NCI-H146 treated with DMSO at 0.1 percent for 48 hours (cell line): ENCODE data around the gene DTX1.

ENCODE experiments used
- DNase-seq: peaks from one replicate; lab custom pipeline; 2025; ENCODE audit not compliant: unreplicated experiment; lab: John Stamatoyannopoulos, UW

Gene DTX1

DNA sequence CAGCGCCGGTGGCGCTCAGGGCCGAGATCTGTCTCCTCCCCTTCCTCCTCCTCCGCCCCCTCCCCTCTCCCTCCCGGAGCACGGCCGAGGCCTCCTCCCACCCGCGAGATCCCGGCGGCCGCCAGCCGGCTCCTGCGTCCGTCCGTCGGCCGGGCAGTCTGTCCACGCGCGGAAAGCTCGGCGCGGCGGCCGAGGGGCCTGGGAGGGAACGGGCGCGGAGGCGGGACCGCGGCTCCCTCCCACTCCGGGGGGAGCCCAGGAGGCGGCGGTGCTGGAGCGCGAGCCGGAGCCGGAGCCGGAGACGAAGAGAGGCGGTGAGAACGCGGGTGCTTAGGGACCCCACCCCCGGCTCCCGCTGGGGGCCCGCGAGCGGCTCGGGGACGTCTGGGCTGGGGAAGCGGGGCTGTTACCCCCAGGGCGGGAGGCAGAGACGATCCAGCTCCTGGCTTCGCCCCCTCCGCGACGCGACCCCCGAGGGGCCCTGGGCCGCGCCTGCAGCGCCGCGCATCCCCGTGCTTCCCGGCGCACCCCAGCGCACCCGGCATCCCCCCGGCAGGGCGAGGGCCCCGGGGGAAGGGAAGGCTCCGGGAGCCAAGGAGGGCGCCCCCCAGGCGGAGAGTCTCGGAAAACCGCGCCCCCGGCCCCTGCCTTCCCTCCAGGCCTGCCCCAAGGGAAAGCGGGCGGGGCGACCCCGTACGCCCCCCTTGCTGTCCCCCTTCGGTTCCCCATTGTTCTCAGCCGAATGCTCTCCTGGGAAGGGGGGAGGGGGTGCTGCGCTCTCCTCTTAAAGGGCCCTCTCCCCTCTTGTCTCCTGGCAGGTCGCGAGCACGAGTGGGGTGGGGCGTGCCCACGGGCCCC lies at the start of gene DTX1:
DTX1 (plus strand) TSS at position 100 of the 858 bp plus-strand sequence. CDS start 1,463 bp downstream, outside the sequence.
- DNase-seq: no peak

DNA sequence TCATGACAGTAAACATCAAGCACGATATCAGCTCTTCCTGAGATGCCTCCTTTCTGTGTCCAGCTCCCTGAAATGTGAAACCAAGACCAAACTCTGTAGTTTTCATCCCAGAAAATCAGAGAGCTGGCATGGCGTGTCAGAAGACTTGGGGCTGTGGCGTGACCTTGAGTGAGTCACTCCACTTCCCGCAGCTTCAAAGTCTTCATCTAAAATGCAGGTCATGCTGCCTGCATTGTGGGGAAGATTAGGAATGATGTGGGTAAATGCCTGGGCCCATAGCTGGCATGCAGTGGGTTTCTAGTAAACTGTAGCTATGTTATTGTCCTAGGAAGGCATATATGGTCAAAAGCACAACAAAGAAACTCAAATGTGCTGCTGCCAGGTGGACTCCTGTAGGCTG lies 49.4 kb upstream of the DTX1 start:
- no peak for DNase-seq

DNA sequence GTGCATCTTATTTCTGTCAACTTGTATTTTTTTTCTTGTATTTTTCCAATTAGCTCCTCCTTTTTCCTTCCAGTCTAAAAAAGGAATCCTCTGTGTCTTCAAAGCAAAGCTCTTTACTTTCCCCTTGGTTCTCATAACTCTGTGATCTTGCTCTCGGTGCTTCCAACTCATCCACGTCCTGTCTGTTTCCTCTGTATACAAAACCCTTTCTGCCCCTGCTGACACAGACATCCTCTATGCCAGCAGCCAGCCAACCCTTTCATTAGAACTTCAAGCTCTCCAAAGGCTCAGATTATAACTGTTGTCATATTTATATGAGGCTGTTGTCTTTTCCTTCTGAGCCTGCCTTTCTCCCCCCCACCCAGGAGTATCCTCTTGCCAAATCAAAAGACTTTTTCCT lies 45.8 kb upstream of the DTX1 start:
- DNase-seq: no peak

DNA sequence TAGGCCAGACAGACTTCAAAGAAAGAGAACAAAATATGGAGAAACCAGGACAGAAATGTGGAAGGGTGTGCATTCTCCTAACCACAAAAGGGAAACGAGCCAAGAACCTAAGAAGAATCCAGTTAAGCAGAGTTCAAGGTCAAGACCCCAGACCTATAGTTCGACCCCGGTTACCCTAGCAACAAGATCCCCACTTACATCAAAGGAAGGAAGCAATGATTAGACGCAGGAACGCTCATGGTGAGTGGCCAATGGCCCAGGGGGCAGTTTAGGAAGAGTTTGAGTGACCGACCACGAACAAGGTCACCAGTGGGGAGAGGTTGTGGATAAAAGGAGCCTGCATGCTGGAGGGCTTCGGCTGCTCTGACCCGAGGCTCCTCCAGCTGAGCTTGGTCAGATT lies 42.0 kb upstream of the DTX1 start:
- no peak for DNase-seq

DNA sequence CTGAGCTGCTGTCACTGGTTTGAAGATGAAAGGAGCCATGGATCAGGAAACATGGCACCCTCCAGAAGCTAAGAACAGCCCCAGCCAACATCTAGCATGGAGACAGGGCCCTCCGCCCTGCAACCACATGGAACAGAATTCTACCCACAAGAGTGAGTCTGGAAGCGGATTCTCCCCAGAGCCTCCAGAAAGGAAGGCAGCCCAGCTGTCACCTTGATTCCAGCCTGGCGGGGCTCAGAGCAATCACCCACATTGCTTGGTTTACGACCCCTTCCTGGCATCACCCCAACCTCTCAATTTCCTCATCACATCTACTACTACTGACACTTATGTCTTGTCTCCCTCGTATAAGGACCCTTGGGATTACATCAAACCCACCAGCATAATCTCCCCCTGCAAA lies 39.7 kb upstream of the DTX1 start:
- DNase-seq: no peak

DNA sequence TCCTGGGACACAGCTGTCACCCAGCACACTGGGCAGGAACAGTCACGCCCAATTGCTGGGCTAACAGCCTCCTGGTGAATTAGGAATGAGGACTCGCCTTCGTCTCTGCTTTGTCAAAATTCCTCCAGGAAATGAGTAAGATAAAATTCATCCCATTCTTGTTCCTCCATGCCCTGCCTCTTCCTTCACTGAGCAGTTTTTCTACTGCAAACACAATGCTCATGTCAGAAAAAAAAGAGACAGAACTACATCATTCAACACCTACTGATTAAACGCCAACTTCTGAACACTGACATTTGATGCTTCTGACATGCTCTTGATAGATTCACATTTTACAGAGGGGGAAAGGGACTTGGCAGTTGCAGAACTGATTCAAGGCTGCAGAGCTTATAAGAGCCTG lies 37.5 kb upstream of the DTX1 start:
- no peak for DNase-seq

DNA sequence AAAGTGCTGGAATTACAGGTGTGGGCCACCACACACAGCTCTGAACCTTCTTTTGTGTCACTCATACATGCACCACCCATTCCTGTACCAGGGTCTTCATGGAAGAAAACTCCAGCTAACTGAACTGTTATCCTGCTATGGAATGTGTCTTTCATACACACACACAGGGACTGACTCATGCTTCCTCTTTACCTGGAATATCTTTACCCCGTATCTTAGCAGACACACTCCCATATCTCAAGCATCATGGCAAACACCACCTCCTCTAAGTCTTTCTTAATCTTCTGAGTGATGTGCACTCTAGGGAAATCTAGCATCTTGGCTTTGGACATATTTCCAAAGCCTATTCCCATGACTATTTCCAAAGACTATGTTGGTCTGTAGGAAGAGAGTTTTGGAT lies 35.0 kb upstream of the DTX1 start:
- DNase-seq: no peak

DNA sequence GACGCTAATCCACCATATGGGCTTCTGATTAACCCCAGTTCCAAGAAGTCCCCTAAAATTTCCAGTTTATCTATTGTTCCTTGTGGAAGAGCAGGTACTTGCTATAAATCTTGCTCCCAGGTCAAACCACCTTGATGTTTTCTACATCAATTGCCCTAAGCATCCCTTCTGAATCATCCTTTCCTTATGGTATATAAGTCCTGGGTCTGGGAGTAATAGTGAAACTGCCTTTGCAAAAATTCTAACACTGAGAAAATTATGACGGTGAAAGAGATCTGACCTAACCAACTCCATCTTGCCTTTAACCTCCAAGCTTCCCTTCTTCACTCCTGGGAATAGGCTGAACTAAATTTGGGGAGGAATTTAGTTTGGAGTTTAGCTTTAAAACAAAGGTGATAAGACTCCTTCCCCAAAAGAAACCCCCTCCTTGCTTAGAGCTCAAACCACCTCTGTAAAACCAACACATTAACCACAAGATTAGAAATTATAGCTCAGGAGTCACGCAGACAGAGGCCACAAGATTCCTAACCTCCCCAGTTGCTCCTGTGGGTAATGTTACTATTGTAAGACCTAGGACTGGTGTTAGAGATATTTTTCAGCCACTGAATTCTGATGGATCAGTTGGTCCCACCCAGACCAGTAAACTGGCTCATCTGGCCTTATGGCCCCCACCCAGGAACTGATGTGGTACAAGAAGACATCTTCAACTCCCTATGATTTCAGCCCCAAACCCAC lies 33.8 kb upstream of the DTX1 start:
- DNase-seq: no peak

DNA sequence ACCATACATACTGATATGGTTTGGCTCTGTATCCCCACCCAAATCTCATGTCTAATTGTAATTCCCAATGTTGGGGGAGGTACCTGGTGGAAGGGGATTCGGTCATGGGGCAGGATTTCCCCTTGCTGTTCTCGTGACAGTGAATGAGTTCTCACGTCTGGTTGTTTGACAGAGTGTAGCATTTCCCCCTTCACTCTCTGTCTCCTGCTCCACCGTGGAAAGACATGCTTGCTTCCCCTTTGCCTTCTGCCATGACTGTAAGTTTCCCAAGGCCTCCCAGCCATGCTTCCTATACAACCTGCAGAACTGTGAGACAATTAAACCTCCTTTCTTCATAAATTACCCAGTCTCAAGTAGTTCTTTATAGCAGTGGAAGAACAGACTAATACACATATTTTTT lies 28.8 kb upstream of the DTX1 start:
- DNase-seq: no peak

DNA sequence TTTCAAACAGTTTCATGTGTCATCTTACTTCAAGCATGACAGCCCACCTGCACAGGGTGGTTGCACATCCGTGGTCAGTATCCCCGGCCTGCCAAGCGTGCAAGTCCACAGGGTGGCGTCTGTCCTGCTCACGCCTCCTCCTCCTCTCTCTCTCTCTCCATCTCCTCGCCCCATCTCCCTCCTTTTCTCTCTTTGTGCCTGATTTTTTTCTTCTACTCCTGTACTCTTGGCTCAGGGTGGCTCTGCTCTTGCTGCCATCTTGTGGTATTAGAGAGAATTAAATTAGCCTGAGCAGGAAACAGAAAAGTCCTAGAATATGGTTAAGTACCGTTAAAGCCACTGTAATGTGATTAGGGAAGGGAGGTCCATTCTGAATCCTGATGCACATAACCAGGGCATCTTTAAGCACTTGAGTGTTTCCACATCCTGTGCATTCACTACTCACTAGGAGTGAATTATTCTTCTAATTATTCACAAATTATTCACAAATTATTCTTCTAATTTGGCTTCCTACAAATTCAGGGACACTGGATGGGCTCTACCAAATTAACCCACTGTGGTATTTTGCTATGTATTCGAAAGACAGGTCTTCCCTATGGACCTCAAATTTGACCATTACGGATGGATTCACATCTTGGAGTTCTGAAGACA lies 25.5 kb upstream of the DTX1 start:
- peak; percentile 85 for DNase-seq

DNA sequence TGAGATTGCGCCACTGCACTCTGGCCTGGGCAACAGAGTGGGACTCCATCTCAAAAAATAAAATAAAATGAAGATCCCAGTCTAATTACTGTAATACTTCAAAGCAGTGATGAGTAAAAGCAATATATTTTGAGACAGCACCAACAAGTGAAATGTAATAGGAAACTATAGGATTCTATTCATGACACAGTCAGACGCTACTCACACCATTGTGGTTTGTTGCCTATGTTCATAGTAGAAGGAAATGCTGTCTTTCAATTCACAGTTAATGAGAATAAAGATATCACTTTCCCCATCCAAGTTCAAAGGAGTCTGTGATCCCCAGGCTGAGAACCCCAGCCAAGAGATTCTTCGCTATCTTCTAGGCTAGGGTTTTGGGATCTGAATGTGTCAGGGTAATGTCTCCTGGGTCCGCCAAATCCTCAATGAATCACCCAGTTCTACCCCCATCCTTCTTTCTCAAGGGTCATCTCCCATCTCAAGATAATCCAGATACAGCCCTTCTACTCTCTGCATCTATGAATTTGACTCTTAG lies 16.6 kb upstream of the DTX1 start:
- no peak for DNase-seq

DNA sequence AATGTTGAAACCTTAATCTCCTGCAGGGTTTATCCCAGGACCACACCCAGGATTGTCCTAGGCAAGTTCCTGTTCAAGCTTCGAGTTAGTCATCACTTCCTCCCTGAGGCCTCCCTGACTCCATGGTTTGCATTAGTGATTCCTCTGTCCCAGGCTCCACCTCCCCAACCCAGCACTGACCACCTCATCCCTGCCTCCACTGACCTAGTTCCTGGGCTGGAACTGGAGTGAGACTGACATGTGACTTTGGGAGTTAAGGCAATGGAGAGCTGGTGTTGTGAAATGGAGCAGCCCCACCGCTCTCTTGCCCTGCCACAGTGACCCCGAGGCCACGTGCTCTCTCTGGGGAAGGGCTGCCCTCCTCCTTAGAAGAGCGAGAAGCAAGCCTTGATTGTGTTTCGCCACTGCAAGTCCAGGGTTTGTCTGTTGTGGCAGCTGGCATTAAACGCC lies 15.8 kb upstream of the DTX1 start:
- DNase-seq: no peak

DNA sequence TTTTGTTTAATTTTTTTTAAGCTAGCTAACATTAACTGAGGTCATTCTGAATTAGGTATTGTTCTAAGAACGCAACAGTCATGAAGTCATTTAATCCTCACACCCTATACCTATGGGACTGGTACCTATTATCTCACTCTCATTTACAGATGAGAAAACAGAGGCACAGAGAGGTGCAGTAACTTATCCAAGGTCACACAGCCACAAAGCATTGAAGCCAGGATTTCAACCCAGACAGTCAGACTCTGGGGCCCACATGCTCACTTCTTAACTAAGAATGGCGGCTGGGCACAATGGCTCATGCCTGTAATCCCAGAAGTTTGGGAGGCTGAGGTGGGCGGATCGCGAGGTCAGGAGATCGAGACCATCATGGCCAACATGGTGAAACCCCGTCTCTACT lies 15.0 kb upstream of the DTX1 start:
- no peak for DNase-seq

DNA sequence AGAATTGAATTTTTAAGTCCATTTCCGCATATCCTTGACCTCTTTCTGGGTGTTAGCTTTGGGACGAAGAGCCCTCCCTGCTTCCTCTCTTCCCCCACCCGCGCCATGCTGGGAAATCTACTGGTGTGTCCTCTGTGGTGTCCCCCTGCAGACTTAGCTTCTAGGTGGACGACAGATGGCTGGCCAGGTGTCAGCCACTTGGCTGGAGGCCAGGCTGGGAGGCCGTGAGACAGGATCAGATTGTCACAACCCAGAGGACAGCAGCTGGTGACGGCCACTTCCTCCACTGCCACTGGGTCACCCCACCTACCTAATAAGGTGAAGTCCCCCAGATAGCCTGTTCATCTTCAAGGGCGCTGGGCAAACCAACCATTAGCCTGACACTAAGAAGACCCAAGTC lies 13.3 kb upstream of the DTX1 start:
- DNase-seq: peak; percentile 17

DNA sequence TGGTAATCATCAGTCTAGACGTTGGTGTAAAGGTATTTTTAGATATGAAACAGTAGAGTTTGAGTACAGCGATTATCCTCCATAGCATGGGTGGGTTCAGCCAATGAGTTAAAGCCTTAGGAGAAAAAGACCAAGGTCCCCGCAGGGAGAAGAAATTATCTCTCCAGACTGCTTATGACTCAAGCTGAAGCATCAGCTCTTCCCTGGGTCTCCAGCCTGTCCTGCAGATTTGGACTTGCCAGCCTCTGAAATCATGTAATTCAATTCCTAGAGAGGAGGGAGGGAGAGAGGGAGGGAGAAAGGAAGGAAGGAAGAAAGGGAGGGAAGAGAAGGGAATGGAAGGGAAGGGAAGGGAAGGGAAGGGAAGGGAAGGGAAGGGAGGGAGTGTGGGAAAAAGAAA lies 12.0 kb upstream of the DTX1 start:
- no peak for DNase-seq

DNA sequence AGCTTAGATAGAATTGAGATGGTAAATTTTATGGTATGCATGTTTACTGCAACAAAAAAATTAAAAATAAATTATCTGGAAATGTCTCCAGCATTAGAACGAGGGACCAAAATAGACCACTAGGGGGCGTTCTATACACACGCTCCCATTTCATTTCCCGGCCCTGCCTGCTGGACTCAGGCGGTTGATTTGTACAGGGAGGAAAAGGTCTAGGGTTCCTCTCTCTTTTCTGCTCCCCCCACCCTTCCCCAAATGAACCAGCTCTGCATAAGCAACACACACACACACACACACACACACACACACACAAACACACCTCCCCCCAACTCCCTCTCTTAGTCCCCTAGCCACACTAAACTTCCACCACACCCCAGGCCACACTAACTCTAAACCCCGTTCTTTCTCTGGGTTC lies 7.8 kb upstream of the DTX1 start:
- peak; percentile 51 for DNase-seq

DNA sequence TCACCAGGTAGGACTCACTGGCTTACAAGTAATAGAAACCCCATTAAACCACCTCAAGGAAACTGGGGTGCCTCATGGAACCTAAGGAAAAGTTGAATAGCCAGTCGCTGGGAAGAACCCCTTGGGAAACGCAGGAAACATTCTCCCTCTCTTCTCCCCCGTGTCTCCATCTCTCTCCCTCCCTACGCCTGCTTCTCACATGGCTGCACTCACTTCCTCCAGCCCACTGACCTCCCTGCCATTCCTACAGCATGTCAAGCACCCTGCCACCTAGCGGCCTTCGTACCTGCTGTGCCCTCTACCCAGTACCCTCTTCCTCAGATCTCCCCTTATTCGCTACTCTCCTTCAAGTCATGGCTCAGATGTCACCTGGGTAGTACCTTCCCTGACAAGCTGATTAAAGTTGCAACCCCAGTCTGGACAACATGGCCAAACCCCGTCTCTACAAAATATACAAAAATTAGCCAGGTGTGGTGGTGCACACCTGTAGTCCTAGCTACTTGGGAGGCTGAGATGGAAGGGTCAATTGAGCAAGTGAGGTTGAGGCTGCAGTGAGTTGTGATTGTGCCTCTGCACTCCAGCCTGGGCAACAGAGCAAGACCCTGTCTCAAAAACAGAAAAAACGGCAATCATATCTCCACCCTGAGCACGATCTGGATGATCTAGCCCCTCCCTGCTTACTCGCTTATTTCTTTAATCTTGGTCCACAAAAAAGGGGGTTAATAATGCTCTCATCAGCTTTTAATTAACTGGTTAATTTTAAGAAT lies 6.4 kb upstream of the DTX1 start:
- peak; percentile 8 for DNase-seq

DNA sequence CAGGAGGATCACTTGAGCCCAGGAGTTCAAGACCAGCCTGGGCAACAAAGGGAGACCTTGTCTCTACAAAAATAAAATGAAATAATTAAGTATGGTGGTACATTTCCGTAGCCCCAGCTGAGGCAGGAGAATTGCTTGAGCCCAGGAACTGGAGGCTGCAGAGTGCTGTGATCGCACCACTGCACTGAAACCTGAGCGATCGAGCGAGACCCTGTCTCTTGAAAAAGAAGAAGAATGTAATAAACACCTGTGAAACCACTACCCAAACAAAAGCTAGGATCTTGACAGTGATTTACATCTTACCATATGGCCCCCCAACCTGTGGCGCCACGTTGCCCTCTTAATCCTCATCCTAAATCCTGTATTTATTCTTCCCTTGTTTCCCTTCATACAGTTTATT lies 5.7 kb upstream of the DTX1 start:
- no peak for DNase-seq

DNA sequence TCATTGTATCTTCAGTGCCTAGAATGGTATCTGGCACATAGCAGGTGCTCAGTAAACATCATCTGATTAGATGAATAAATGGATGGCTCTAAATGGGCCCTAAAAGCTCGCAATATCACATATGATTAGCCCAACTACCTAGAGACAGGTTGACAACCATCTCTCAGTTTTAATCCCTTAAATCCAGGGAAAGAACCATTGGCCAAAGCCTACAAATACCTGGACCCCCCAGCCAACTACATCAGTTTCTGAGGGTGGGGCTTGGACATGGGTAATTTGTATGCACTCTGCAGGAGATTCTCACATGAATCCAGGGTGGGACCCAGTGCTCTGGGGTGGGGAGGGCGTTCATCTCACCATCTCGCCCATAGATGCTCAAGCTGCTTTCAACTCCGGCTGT lies 4.8 kb upstream of the DTX1 start:
- no peak for DNase-seq

DNA sequence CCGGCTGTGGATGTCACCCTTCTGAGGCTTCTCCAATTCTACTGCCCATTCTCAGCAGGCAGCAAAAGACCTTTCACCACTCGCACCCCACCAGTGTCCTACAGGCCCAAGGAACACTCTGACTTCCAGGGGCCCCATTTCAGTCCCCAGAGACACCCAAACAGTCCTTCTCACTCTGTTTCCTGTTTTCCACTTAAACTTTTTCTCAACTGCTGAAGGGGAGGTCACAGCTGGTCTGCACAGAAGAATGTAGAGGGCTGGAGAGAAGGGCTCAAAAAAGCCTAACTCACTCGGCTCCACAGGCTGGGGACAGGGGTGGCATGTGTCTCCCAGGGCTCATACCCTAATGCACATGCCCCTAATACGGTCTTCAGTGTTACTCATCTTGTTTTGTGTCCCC lies 4.2 kb upstream of the DTX1 start:
- DNase-seq: no peak

DNA sequence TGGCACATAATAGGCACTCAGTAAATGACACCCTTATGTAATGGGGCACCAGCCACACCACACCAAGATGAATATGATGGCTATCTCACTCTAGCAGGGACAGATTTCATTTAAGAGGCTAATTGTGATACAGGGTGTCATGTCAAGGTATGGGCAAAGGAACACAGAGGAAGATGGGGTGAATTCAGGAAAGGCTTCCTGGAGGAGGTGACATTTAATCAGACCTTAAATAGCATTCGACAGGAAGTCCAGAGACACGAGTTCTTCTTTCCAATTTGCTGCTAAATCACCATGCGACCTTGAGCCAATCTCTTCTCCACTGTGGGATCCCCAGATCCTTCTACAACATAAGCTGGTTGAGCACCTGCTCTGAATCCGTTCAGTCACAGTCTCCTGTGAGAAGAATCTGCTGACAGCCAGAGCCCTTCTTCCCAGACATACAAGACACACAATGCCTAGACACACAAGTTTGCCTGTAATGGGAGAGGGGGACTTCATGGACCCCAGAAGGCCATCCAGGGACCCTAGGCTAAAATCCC lies 1.5 kb upstream of the DTX1 start:
- no peak for DNase-seq
